Calu3 (cell line): ENCODE results near the gene ORAI3. TPM values are rescaled to one million over a fixed set of nuclear protein-coding genes. Genes with fewer than 3 reads are reported as not detected.
A peak's percentile ranks its signal among the peaks of the same experiment; 100 is the strongest.

Source experiments
- Bru-seq: library from RNA; stranded (reverse); fragments of 400-500 nt; gene quantifications from one replicate; lab custom pipeline; 2021; lab: Mats Ljungman, UMichigan
- BruChase-seq, 2 experiments: library from RNA; stranded (reverse); fragments of 400-500 nt; gene quantifications; one replicate each; lab custom pipeline; 2021; lab: Mats Ljungman, UMichigan
- BruUV-seq: library from RNA; stranded (reverse); fragments of 400-500 nt; replicated peaks from 2 replicates; lab custom pipeline; 2021; lab: Mats Ljungman, UMichigan
- CTCF ChIA-PET: fragments of 300-600 bp; sonication (Branson Sonifier 250); formaldehyde crosslinking; loops from one replicate; lab custom pipeline; 2022; ENCODE audit warnings: antibody characterized with exemption; lab: Charles Lee
- DNase-seq: peaks from one replicate; pipeline ENCODE4 v3.0.0; 2022
- H3K27ac Mint-ChIP-seq: one replicate; pipeline ENCODE4 v1.8.0; 2022; ENCODE audit warnings: mixed read lengths; ENCODE audit not compliant: unreplicated experiment
- H3K27me3 Mint-ChIP-seq: one replicate; pipeline ENCODE4 v1.8.0; 2022; ENCODE audit warnings: mixed read lengths; ENCODE audit not compliant: unreplicated experiment
- H3K36me3 Mint-ChIP-seq: one replicate; pipeline ENCODE4 v1.8.0; 2022; ENCODE audit warnings: mild to moderate bottlenecking, moderate library complexity, mixed read lengths; ENCODE audit not compliant: insufficient read depth, unreplicated experiment
- H3K4me1 Mint-ChIP-seq: one replicate; pipeline ENCODE4 v1.8.0; 2022; ENCODE audit warnings: mild to moderate bottlenecking, low read depth, mixed read lengths; ENCODE audit not compliant: unreplicated experiment
- H3K4me3 Mint-ChIP-seq: one replicate; pipeline ENCODE4 v1.8.0; 2022; ENCODE audit warnings: mild to moderate bottlenecking, low read depth, moderate library complexity, mixed read lengths; ENCODE audit not compliant: unreplicated experiment
- H3K9me3 Mint-ChIP-seq: one replicate; pipeline ENCODE4 v1.8.0; 2022; ENCODE audit warnings: low read depth, mixed read lengths; ENCODE audit not compliant: unreplicated experiment
- CTCF ChIP-seq: fragments of 200-600 bp; IDR thresholded peaks from one replicate; pipeline ENCODE4 v1.8.0; 2022; ENCODE audit warnings: antibody characterized with exemption; ENCODE audit not compliant: unreplicated experiment
- intact Hi-C: fragments of 100-400 bp; cut with micrococcal nuclease; formaldehyde crosslinking; loops from one replicate; pipeline ENCODE4 v1.10.0; 2022; ENCODE audit not compliant: unreplicated experiment
- long read RNA-seq: library from polyadenylated mRNA; stranded (forward); transcript quantifications from one replicate; pipeline ENCODE4 v2.0.0, GENCODE V29; 2022
- total RNA-seq: library from RNA; stranded (reverse); gene quantifications from 2 replicates; pipeline ENCODE4 v1.2.3, GENCODE V29; 2022

The ORAI3 gene
- 14.7 and 15.4 TPM in 2 replicates for total RNA-seq
- percentile 51 among the genes with signal in this experiment for Bru-seq, nascent RNA
- percentile 87 among the genes with signal in this experiment for BruChase-seq, experiment 1, labeled RNA remaining after a 6-hour chase
- BruChase-seq, experiment 2, labeled RNA remaining after a 2-hour chase = percentile 76 among the genes with signal in this experiment
- long read RNA-seq, transcript ORAI3-201 (2 exons, 2,206 nt) = major isoform, 23 of 23 reads
- long read RNA-seq, partial matches to known transcripts = 0 of 23 reads
- long read RNA-seq, other reads (novel, unspliced or antisense) = 0 of 23 reads

GRCh38 chr16:30948667-30949649, at the start of gene ORAI3:
TSS of gene ORAI3 (plus strand) at chr16:30949068. CDS start at chr16:30949290, 222 bp downstream.
- Mint-ChIP-seq H3K27me3 (no peaks in the 10 kb centered on the region), H3K27ac (peak within 1 kb of the TSS; percentile 90), H3K9me3 (no peaks in the 10 kb centered on the region), H3K4me1 (peaks cover 19% of the 10 kb centered on the region), H3K4me3 (peak within 1 kb of the TSS; percentile 80), H3K36me3 (peaks cover 60% of the 10 kb centered on the region)
- no peak for TF ChIP-seq CTCF
- CTCF ChIA-PET = interaction anchor here (0.6 to 1.0 kb wide), 3 partner anchors 104 to 550 kb away, joined by 3 to 6 read pairs (median 4); partner anchors contain the start of gene PRSS8
- DNase-seq = peak; percentile 76
- no TSS peak for BruUV-seq
- intact Hi-C loops = no loop called here

- Mint-ChIP-seq H3K27ac (no peak overlapping the region), H3K4me1 (peaks cover 39% of the 10 kb centered on the region), H3K36me3 (peaks cover 25% of the 10 kb centered on the region), H3K4me3 (no peak overlapping the region), H3K27me3 (no peaks in the 10 kb centered on the region), H3K9me3 (peaks cover 2% of the 10 kb centered on the region)
- no peak for TF ChIP-seq CTCF
- CTCF ChIA-PET = no interaction called here
- intact Hi-C loops = no loop called here
- DNase-seq = no peak
- BruUV-seq = no TSS peak
These were observed 49.1 kb upstream of the ORAI3 start for GRCh38 chr16:30899794-30900193.

- no peak for TF ChIP-seq CTCF
- Mint-ChIP-seq H3K4me3 (peak overlapping the region; percentile 36), H3K36me3 (peaks cover 22% of the 10 kb centered on the region), H3K27me3 (no peaks in the 10 kb centered on the region), H3K9me3 (peaks cover 2% of the 10 kb centered on the region), H3K27ac (no peak overlapping the region), H3K4me1 (peaks cover 31% of the 10 kb centered on the region)
- CTCF ChIA-PET = no interaction called here
- no TSS peak for BruUV-seq
- DNase-seq = no peak
- intact Hi-C loops = no loop called here
These were observed 48.3 kb upstream of the ORAI3 start for GRCh38 chr16:30900588-30900987.
